Lung (tissue), 12 donors: ENCODE results near the gene CNTN5. TPM values are rescaled to one million over a fixed set of nuclear protein-coding genes. Genes with fewer than 3 reads are reported as not detected.

Source experiments
- ATAC-seq: fragments of 200-7000 bp; cut with Tn5 transposase; one replicate; pipeline ENCODE4 v1.9.1; 2020; ENCODE audit warnings: moderate number of reproducible peaks; ENCODE audit not compliant: insufficient read depth, low FRiP score
- DNase-seq, 3 donors: peaks; one replicate each; pipeline ENCODE4 v3.0.0-alpha.2; 2013 to 2017
- H3K27ac ChIP-seq, 2 donors: one replicate each; pipeline ENCODE4 v1.5.1; 2013; ENCODE audit warnings: mild to moderate bottlenecking in 2 of 2, moderate library complexity in 2 of 2, control low read depth in 1 of 2, inconsistent platforms in 1 of 2, low read depth in 1 of 2, low read length in 1 of 2
- H3K27me3 ChIP-seq, 3 donors: one replicate each; pipeline ENCODE4 v1.5.1; 2013; ENCODE audit warnings: low read length in 2 of 3; ENCODE audit not compliant: control insufficient read depth in 3 of 3, insufficient read depth in 3 of 3
- H3K36me3 ChIP-seq, 4 donors: one replicate each; pipeline ENCODE4 v1.5.1; 2013; ENCODE audit warnings: low read length in 4 of 4, mild to moderate bottlenecking in 1 of 4, moderate library complexity in 1 of 4; ENCODE audit not compliant: control insufficient read depth in 4 of 4, insufficient read depth in 4 of 4
- H3K4me1 ChIP-seq, 5 donors: one replicate each; pipeline ENCODE4 v1.5.1; 2013; ENCODE audit warnings: low read length in 5 of 5, mild to moderate bottlenecking in 2 of 5, moderate library complexity in 1 of 5; ENCODE audit not compliant: control insufficient read depth in 5 of 5, insufficient read depth in 5 of 5
- H3K4me3 ChIP-seq: one replicate; pipeline ENCODE4 v1.5.1; 2013; ENCODE audit warnings: mild to moderate bottlenecking, control low read depth, moderate library complexity
- H3K9ac ChIP-seq, 2 donors: one replicate each; pipeline ENCODE4 v1.5.1; 2013; ENCODE audit warnings: low read length in 2 of 2, control low read depth in 1 of 2; ENCODE audit not compliant: insufficient read depth in 1 of 2
- H3K9me3 ChIP-seq, 4 donors: one replicate each; pipeline ENCODE4 v1.5.1; 2013; ENCODE audit warnings: low read length in 3 of 4, mild to moderate bottlenecking in 1 of 4, moderate library complexity in 1 of 4; ENCODE audit not compliant: control insufficient read depth in 4 of 4, insufficient read depth in 3 of 4
- WGBS, 2 donors: extraction: QIAGEN DNeasy Blood & Tissue Kit; methylation state at CpG; one replicate each; pipeline ENCODE4 v1.1.7; 2013; 5-methylcytosine and 5-hydroxymethylcytosine counted together
- polyA plus RNA-seq, 2 donors: library from polyadenylated mRNA; stranded (reverse); fragments of 200-250 nt; gene quantifications; one replicate each; pipeline ENCODE4 v1.2.1, GENCODE V29; 2013
- total RNA-seq, 2 donors: library from RNA; depleted of rRNA in 1 of 2; stranded (reverse); fragments of >200 nt in 1 of 2; gene quantifications; one replicate each; pipeline ENCODE4 v1.2.1, GENCODE V29; 2014 to 2021
- TF ChIP-seq, protein P1 (sequence below): IDR thresholded peaks from 2 replicates; pipeline ENCODE4 v1.5.1; 2012; ENCODE audit warnings: mild to moderate bottlenecking; ENCODE audit errors: control extremely low read depth, extremely low read depth
- donor health status: control.
- donor health status: control.
- donor health status: Bipolar disorder and iron deficiency.
- donor health status: healthy.
- donor health status: DM: yes; HTN: yes; CAD: no.

CNTN5 gene
- total and polyA plus RNA-seq, 4 donors, result 0.10 to 0.80 (median 0.44) TPM

DNA sequence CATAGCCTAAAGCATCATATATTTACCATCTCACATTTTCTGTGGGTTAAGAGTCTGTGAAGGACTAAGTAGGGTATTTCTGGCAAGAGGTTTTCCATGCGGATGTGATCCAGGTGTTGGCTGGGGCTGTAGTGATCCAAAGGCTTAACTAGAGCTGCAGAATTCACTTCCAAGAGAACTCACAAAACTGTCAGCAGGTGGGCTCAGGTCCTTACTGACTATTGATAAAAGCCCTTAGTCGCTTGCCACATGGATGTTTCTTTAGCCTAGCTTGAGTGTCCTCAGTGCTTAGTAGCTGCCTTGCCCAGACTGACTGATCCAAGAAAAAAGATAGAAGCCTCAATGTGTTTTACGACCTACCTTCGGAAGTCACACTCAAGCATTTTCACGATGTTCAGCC, 250.8 kb downstream of the CNTN5 start:
- Histone ChIP-seq H3K36me3 (no peaks in the 10 kb centered on the region), H3K27me3 (no peaks in the 10 kb centered on the region), H3K9ac (no peak overlapping the region), H3K4me3 (no peak overlapping the region), H3K4me1 (no peaks in the 10 kb centered on the region), H3K9me3 (no peaks in the 10 kb centered on the region), H3K27ac (no peak overlapping the region)
- 80 to 88% methylated on average over 5 of the region's 5 CpGs for WGBS, 2 donors
- TF ChIP-seq, protein P1, sequence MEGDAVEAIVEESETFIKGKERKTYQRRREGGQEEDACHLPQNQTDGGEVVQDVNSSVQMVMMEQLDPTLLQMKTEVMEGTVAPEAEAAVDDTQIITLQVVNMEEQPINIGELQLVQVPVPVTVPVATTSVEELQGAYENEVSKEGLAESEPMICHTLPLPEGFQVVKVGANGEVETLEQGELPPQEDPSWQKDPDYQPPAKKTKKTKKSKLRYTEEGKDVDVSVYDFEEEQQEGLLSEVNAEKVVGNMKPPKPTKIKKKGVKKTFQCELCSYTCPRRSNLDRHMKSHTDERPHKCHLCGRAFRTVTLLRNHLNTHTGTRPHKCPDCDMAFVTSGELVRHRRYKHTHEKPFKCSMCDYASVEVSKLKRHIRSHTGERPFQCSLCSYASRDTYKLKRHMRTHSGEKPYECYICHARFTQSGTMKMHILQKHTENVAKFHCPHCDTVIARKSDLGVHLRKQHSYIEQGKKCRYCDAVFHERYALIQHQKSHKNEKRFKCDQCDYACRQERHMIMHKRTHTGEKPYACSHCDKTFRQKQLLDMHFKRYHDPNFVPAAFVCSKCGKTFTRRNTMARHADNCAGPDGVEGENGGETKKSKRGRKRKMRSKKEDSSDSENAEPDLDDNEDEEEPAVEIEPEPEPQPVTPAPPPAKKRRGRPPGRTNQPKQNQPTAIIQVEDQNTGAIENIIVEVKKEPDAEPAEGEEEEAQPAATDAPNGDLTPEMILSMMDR, result no peak
- no peak for DNase-seq
- ATAC-seq, result no peak

DNA sequence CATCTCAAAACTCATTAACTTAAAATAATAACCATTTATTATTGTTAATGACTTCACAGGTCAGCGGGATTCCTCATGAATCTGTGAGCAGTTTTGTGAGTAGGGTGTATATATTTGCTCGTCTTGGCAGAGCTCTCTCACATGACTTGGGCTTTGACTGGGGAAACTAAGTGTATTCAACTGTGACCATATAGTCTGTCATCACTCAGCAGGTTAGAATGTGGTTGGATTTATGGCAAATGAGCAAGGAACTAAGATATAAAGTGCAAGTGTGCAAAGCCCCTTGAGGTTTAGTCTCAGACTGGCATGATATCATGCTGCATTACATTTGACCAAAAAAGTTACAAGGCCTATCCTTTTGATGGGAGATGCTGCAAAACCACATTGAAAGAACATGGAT, 254.8 kb downstream of the CNTN5 start:
- WGBS, 2 donors, result 84 to 86% methylated on average over 2 of the region's 2 CpGs
- Histone ChIP-seq H3K9me3 (no peaks in the 10 kb centered on the region), H3K4me1 (no peaks in the 10 kb centered on the region), H3K27ac (no peak overlapping the region), H3K4me3 (no peak overlapping the region), H3K9ac (no peak overlapping the region), H3K27me3 (no peaks in the 10 kb centered on the region), H3K36me3 (no peaks in the 10 kb centered on the region)
- ATAC-seq, result no peak
- TF ChIP-seq, protein P1, result no peak
- no peak for DNase-seq

DNA sequence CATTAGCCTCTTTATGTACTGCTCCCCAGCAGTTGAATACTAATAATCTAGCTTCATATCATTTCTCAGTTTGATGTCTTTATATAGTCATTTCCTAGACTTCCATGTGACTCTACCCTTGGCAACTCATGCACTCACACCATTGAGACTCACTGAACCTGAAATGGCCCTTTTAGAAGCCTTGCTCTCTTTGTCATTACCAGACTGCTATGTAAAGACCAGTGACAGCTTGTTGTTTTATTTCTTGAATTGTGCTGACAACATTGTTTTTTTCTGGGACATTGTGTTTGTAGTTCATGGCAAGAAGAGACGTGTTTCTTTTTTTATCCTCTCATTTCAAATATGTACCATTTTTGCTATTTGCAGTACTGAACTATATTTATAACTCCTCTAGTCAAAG, 256.5 kb downstream of the CNTN5 start:
- H3K27me3 ChIP-seq, result no peaks in the 10 kb centered on the region
- H3K9ac ChIP-seq, result no peak overlapping the region
- no peaks in the 10 kb centered on the region for H3K9me3 ChIP-seq
- peak in 2 of 3 donors; percentile 29 to 46 for DNase-seq
- no peaks in the 10 kb centered on the region for H3K36me3 ChIP-seq
- no peak for ATAC-seq
- H3K4me1 ChIP-seq, result no peaks in the 10 kb centered on the region
- TF ChIP-seq, protein P1, result no peak
- H3K4me3 ChIP-seq, result no peak overlapping the region
- H3K27ac ChIP-seq, result no peak overlapping the region
- WGBS, 2 donors, result 22 to 24% methylated on average over 1 of the region's 1 CpG

DNA sequence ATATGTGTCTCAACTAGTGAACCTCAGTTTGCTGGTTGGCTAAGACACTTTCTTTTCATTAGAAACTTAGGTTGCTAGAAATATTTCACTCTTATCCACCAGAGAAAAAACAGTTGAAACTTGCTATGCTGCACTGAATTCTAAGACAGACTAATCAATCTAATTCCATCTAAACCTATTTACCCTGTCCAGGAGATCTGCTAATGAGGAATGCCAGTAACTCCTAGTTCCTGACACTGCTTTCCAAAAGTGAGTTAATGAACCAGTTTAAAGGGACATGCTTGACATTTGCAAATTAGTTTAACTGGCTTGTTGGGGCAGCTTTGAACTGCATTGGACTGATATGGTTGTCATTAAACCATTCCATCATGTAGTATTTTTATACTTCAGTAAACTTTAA, 258.5 kb downstream of the CNTN5 start:
- TF ChIP-seq, protein P1, result no peak
- no peak for ATAC-seq

More for the DNA sequence above, 258.5 kb downstream of the CNTN5 start:
- no peaks in the 10 kb centered on the region for H3K36me3 ChIP-seq
- no peak for DNase-seq
- H3K9me3 ChIP-seq, result no peaks in the 10 kb centered on the region
- no peaks in the 10 kb centered on the region for H3K4me1 ChIP-seq
- H3K9ac ChIP-seq, result no peak overlapping the region
- H3K4me3 ChIP-seq, result no peak overlapping the region
- H3K27ac ChIP-seq, result no peak overlapping the region
- no peaks in the 10 kb centered on the region for H3K27me3 ChIP-seq
